NCI-H128 (cell line): Measurements from ENCODE around the gene RAB43.
"Not testable (repeated sequence)": the region's sequence is repeated elsewhere in the genome, so short reads cannot be mapped to it uniquely, and the experiment has no call there.

Source experiments
- DNase-seq: peaks from one replicate; lab custom pipeline; 2025; ENCODE audit not compliant: unreplicated experiment; lab: John Stamatoyannopoulos, UW

The RAB43 gene

DNA sequence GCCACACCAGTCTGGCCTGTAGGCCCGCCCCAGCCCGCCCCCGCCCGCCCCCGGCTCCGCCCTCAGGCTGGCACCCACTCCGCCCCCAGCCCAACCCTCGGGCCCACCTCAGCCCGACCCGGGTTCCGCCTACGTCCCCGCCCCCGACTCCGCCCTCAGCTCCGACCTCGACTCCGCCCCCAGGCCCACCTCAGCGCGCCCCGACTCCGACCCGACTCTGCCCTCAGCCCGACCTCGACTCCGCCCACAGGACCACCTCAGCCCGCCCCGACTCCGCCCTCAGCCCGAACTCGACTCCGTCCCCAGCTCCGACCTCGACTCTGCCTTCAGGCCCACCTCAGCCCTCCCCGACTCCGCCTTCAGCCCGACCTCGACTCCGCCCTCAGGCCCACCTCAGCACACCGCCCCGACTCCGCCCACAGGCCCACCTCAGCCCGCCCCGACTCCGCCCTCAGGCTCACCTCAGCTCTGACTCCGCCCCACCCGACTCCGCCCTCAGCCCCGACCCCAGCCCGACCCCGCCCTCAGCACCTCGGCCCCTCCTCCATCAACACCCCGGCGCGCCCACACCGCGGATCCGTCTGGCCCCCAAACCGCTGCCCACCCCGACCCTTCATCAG is at the start of gene RAB43:
Gene RAB43, minus strand, starts transcription at position 13 of the 620 bp plus-strand sequence. CDS start 315 bp downstream, outside the sequence.
- DNase-seq = peak; percentile 56

- no peak for DNase-seq
Measured at GRCh38 chr3:129166579-129167332, 45.2 kb upstream of the RAB43 start.

DNA sequence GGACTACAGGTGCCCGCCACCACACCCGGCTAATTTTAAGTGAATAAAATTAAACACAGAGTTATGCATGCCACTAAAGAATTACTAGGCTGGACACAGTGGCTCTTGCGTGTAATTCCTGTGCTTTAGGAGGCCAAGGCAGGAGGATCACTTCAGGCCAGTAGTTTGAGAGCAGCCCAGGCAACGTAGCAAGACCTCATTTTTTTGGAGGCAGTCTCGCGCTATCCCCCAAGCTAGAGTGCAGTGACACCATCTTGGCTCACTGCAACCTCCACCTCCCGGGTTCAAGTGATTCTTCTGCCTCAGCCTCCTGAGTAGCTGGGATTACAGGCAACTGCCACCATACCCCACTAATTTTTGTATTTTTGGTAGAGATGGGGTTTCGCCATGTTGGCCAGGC is 44.0 kb upstream of the RAB43 start:
- DNase-seq = not testable (repeated sequence)

GRCh38 chr3:129164500-129164899 is 42.9 kb upstream of the RAB43 start:
- DNase-seq = no peak

- no peak for DNase-seq
Measured at GRCh38 chr3:129162729-129163579, 41.4 kb upstream of the RAB43 start.

GRCh38 chr3:129161860-129162271 is 40.3 kb upstream of the RAB43 start:
- DNase-seq = no peak

- DNase-seq = peak; percentile 94
Measured at GRCh38 chr3:129160891-129161859, 39.6 kb upstream of the RAB43 start, which contains the start of gene ISY1. Gene ISY1, minus strand, starts transcription at chr3:129161063. Its CDS starts 88 bp downstream, at chr3:129160975.

GRCh38 chr3:129144786-129145185 is 23.2 kb upstream of the RAB43 start:
- no peak for DNase-seq

- not testable (repeated sequence) for DNase-seq
Measured at GRCh38 chr3:129141011-129141410, 19.4 kb upstream of the RAB43 start.

DNA sequence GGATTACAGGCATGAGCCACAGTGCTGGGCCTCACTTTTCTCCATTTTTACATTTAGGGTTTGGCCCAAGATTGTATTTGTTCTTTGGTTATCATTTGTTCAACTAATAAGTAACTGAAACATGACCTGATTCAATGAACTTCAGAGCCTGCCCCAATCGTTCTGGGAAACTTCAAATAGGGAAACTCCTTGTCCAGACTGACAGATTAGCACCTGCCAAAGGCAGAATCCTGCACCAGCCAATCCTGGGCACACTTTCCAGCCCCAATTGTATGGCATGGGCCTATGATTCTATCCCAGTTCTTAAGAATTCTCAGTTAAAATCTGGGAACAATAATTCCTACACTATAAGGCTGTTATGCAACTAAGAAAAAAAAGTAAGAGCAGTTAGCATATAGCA is 18.3 kb upstream of the RAB43 start:
- DNase-seq = no peak

DNA sequence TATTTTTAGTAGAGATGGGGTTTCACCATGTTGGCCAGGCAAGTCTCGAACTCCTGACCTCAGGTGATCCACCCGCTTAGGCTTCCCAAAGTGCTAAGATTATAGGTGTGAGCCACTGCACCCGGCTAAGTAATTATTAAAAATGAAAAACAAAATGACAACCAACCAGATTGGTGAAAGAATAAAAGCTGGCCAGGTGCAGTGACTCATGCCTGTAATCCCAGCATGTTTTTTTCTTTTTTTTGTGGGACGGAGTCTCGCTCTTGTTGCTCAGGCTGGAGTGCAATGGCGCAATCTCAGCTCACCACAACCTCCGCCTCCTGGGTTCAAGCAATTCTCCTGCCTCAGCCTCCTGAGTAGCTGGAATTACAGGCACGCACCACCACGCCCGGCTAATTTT is 14.7 kb upstream of the RAB43 start:
- DNase-seq = not testable (repeated sequence)

DNA sequence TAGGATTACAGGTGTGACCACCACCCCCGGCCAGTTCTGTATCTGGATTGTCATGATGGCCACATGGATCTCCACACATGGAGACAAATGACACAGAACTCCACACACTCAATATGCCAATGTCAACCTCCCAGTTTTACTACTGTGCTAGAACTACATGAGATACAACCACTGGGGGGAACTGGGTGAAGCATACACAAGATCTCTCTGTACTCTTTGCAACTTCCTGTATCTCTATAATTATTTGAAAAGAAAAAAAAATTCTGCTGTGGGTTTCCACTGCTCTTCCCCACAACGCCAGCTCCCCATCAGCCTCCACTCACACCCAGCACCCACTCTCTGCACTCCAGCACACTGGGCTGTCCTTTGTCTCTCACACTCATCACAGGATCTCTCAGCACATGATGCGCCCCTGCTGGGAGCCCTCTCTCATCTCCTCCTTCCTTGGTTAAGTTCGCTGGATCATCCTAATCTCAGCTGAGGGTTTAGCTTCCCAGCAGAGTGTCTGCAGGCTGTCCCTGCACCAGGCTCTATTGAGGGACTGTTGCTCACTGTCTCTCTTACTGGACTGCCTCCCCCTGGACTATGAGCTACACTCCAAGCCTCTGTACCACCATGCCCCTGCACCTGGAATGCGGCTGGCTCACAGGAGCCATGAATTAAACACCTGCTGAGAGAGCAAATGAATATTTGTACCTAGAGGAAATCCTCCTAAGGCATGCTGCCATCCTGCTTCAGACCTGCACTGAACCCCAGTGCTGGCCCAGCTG is 10.7 kb upstream of the RAB43 start:
- no peak for DNase-seq

DNA sequence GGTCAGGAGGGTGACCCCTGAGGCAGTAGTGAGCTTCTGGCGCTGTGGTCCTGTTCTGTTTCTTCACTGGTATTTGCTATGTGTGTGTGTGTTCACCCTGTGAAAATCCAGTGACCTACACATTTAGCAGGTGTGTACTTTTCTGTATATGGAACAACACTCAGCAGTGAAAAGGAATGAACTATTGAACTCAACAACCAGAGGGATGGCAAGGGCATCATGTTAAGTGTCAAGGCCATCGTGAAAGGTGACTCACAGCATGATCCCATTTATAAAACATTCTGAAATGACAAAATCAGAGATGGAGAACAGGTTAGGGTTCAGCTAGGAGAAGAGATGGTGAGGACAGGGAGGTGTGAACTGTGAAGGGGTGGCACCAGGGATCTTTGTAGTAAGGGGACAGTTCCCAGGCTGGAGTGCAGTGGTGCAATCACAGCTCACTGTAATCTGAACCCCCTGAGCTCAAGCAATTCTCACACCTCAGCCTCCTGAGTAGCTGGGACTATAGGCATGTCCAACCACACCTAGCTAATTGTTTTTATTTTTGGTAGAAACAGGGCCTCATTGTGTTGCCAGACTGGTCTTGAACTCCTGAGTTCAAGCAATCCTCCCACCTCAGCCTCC is 10.0 kb upstream of the RAB43 start:
- DNase-seq = no peak

GRCh38 chr3:129130291-129130813 is 8.7 kb upstream of the RAB43 start:
- no peak for DNase-seq

GRCh38 chr3:129128357-129129155 is 7.0 kb upstream of the RAB43 start:
- no peak for DNase-seq

DNA sequence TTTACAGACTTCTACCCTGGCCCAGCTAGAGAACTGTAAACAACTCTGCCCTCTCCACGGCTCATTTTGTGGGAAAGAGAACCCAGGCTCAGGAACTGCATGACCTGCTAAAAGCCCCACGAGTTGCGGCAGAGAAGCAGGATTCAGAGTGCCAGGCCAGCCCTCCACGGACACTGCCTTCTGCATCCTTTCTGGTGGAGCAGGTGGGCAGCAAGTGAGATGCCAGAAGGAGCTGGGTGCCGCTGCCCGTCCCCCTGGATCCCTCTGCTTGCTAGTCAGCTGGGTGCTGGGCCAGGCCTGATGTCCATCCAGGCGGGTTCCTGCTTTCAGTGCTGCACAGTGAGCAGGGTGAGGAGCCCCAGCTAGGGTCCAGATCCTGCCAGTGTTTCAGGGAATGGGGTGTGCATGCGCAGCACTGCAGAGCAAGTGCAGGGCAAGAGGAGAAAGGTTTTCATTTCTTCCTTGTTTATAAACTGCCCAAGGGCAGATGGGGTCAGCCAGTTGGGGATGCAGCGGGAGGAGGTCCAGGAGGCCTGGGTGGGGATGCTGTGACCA is 5.2 kb upstream of the RAB43 start:
- DNase-seq = no peak

GRCh38 chr3:129123314-129124060 is 1.9 kb upstream of the RAB43 start:
- no peak for DNase-seq
